Measurements from ENCODE around the gene AP4E1.

- TF ChIP-seq CTCF (IDR thresholded peaks at IDR 0.05) (no peak), POLR2A (IDR thresholded peaks at IDR 0.05) (no peak), EP300 (IDR thresholded peaks at IDR 0.05) (no peak), POLR2AphosphoS5 (IDR thresholded peaks at IDR 0.05) (no peak)
Observed at GRCh38 chr15:51053571-51053970, 145.1 kb downstream of the AP4E1 start.
